HG03457 (cell line): ENCODE results near the gene NLGN2.

Experiments
- ATAC-seq: cut with Tn5 transposase; IDR thresholded peaks from one replicate; pipeline ENCODE4 v1.9.1; 2021; ENCODE audit warnings: moderate number of reproducible peaks; ENCODE audit not compliant: unreplicated experiment

The NLGN2 gene

DNA sequence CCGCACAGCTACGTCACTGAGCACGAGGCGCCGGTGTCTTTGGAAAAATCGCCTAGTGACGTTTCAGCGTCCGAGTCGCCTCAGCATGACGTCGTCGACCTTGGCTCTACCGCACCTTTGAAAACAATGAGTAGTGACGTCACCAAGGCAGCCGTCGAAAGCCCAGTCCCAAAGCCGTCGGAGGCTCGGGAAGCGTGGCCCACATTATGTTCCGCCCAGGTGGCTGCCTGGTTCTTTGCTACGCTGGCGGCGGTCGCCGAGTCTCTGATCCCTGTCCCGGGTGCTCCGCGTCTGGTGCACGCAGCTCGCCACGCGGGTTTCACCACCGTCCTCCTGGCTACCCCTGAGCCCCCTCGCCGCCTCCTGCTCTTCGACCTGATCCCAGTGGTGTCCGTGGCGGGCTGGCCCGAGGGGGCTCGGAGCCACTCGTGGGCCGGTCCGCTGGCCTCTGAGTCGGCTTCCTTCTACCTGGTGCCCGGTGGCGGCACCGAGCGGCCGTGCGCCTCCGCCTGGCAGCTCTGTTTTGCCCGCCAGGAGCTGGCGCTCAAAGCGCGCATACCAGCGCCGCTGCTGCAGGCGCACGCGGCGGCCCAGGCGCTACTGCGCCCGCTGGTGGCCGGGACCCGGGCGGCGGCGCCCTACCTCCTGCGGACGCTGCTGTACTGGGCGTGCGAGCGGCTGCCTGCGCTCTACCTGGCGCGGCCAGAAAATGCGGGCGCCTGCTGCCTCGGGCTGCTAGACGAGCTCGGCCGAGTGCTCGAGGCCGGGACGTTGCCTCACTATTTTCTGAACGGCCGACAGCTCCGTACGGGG lies 29.1 kb downstream of the NLGN2 start:
- ATAC-seq: no peak

- ATAC-seq: no peak
Measured at GRCh38 chr17:7437369-7437863, 29.8 kb downstream of the NLGN2 start.

GRCh38 chr17:7437950-7438614 lies 30.4 kb downstream of the NLGN2 start:
- ATAC-seq: no peak

DNA sequence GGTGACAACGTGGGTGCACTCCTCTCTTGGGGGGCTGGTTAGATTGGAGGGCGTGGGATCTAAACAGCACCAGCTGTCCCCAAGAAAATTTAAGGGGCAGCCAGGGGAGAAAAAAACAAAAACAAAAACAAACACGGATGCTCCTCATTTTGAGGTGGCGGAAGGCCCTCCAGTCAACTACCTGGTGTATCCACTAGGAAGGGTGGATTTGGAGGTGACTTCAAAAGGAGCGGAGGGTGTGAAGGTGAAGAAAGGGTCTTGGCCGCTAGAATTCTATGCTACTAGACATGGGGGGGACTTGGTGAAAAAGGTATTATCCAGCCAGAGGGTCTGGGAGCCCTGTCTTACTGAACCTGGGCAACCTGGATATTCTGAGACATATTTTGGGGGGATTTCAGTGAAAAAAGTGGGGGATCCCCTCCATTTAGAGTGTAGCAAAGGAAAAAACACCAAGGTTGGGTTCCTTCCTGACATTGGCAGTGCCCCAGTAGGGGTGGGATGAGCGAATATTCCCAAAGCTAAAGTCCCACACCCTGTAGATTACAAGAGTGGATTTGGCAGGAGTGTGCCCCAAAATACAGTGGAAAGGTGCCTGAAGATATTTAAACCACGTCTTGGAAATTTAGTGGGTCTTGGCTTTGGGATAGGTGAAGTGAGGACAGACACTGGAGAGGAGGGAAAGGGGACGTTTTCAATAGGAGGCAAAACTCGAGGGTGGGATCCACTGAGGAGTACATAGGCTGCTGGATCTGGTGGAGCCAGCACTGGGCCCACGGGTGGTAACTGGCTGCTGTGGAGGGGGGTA lies 31.2 kb downstream of the NLGN2 start:
- ATAC-seq: no peak

- no peak for ATAC-seq
Measured at GRCh38 chr17:7439462-7440112, 31.9 kb downstream of the NLGN2 start, which contains the start of gene FGF11. Gene FGF11, plus strand, starts transcription at chr17:7439512. Its CDS starts 109 bp downstream, at chr17:7439621.

DNA sequence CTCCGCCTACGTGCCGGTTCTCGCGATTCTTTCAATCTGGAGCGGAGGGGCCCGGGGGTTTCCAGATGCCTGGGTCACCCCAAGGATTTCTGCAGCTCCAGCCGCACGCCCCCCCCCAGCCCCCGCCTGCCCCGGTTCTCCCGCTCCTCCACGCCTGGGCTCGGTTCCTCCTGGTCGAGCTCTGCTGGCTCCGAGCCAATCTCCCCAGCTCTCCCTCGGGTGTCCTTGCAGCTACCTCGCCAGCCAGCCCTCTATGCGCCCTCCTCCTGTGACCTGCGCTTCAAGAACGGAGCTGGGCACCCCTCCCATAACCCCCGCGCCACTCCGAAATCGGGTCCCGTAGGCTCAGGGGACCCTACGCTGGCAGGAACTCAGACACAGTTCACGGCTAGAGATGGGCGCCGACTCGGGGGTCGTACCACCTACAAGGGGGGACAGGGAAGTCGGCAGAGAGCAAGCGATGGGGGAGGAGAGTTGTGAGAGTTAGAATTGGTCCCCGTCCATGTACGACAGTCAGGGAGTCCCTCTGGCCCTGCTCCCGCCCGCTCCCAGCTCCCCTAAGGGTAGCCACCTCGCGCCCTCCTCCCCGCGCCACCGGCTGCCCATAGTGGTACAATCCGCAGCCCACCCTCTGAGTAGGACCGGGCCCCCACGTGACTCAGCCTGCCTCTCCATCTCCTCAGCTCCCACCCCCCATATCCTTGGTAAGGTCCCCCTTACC lies 32.6 kb downstream of the NLGN2 start:
- ATAC-seq: no peak

DNA sequence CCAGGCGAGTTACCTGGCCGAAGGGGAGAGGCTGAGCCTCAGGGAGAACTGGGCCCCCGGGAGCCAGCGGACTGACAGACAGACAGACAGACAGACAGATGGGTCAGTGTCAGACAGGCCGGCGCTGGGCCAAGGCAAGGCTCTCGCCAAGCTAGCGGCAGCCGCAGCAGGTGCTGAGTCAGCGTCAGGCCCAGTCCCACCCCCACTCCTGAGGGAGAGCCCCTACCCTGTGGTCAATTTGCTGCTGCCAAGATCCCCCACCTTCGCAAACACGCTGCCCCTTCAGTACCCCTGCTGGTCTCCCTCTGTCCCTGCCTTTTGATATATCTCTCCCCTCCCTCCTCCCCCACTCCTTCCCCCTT lies 33.2 kb downstream of the NLGN2 start:
- ATAC-seq: no peak

GRCh38 chr17:7441266-7441665 lies 33.6 kb downstream of the NLGN2 start:
- ATAC-seq: no peak

DNA sequence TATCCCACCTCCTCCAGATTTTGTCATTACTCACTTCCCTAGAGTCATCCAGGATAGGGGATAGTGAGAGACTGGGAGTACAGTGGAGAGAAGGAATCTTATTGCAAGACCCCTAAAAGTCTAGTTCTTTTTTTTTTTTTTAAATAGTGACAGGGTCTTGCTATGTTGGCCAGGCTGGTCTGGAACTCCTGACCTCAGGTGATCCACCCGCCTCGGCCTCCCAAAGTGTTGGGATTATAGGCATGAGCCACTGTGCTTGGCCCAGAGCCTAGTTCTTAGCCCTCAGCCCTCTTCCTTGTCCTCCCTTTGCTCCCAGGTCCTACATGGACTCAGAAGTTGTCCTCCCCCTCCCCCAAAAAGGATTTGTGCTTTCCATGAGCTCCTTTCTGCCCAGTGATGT lies 34.5 kb downstream of the NLGN2 start:
- ATAC-seq: no peak

GRCh38 chr17:7443499-7444485 lies 36.1 kb downstream of the NLGN2 start:
- ATAC-seq: no peak

GRCh38 chr17:7444682-7445618 lies 37.3 kb downstream of the NLGN2 start, which contains the start of gene CHRNB1:
Gene CHRNB1, plus strand, starts transcription at chr17:7445061. Its CDS starts 67 bp downstream, at chr17:7445128.
- no peak for ATAC-seq

- no peak for ATAC-seq
Measured at GRCh38 chr17:7445619-7445968, 37.9 kb downstream of the NLGN2 start.

DNA sequence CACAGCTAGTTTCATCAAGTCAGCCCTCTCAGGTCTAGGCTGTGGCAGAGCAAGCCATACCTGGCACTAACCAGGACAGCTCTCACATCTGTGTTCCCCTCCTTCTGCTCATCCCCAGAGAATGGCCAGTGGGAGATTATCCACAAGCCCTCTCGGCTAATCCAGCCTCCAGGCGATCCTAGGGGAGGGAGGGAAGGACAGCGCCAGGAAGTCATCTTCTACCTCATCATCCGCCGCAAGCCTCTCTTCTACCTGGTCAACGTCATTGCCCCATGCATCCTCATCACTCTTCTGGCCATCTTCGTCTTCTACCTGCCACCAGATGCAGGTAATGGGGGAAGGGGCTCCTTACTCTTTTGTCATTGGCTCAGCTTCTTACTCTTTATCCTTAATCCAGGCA lies 40.8 kb downstream of the NLGN2 start:
- no peak for ATAC-seq

- no peak for ATAC-seq
Measured at GRCh38 chr17:7459961-7460545, 52.4 kb downstream of the NLGN2 start.

- no peak for ATAC-seq
Measured at GRCh38 chr17:7460850-7461660, 53.4 kb downstream of the NLGN2 start.

GRCh38 chr17:7462474-7463371 lies 55.1 kb downstream of the NLGN2 start:
- no peak for ATAC-seq
